Measurements from ENCODE around the gene IER5L. TPM values are rescaled to one million over a fixed set of nuclear protein-coding genes. Genes with fewer than 3 reads are reported as not detected.

Gene IER5L
- total and polyA plus RNA-seq, 9 donors = 2.5 to 74.3 (median 41.5) TPM

DNA sequence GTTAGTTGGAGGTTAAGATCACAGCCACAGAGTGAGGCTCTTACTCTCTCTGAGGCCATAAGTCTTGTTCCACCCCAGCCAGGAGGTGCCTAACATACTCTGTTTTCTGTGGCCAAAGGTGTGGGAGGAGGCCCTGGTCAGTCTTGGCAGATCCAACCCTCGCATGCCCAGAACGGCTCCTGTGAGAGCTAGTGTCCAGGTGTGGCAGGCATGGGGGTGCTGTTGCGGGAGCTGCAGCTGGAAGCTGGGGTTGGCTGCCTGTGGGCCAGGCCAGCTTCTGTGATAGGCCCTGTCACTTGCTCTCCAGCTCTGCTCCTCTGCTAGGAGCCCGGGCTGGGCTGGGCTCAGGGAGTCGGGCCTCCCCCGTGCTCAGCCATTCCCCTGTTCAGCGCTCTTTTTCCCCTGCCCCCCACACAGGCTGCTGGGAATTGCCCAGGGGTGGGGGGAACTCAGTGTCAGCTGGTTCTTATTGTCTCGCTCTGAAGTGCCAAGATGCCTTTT is 31.6 kb downstream of the IER5L start:
- H3K4me3 ChIP-seq = no peak overlapping the region
- H3K27me3 ChIP-seq = no peaks in the 10 kb centered on the region
- DNase-seq = peak; percentile 63 to 70 (median 63)
- peak overlapping the region; percentile 86 to 92 for H3K27ac ChIP-seq
- H3K36me3 ChIP-seq = no peaks in the 10 kb centered on the region
- H3K9me3 ChIP-seq = no peaks in the 10 kb centered on the region
- H3K4me1 ChIP-seq (ENCODE audit: insufficient read depth) = peaks cover 43% of the 10 kb centered on the region
- TF ChIP-seq POLR2A (IDR thresholded peaks at IDR 0.05) = no peak
- TF ChIP-seq, protein P1, sequence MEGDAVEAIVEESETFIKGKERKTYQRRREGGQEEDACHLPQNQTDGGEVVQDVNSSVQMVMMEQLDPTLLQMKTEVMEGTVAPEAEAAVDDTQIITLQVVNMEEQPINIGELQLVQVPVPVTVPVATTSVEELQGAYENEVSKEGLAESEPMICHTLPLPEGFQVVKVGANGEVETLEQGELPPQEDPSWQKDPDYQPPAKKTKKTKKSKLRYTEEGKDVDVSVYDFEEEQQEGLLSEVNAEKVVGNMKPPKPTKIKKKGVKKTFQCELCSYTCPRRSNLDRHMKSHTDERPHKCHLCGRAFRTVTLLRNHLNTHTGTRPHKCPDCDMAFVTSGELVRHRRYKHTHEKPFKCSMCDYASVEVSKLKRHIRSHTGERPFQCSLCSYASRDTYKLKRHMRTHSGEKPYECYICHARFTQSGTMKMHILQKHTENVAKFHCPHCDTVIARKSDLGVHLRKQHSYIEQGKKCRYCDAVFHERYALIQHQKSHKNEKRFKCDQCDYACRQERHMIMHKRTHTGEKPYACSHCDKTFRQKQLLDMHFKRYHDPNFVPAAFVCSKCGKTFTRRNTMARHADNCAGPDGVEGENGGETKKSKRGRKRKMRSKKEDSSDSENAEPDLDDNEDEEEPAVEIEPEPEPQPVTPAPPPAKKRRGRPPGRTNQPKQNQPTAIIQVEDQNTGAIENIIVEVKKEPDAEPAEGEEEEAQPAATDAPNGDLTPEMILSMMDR (IDR thresholded peaks at IDR 0.05) = no peak
- no peak for TF ChIP-seq EP300 (IDR thresholded peaks at IDR 0.05)
- WGBS, 3 donors = 12 to 21% (median 13%) methylated on average over 7 to 8 of the region's 8 CpGs
- intact Hi-C loops (cut with DNase I) = loop anchor here in 3 of 4 donors (10.0 kb wide), 3 partner anchors 168 to 348 kb away; no protein-coding TSS in a partner anchor

DNA sequence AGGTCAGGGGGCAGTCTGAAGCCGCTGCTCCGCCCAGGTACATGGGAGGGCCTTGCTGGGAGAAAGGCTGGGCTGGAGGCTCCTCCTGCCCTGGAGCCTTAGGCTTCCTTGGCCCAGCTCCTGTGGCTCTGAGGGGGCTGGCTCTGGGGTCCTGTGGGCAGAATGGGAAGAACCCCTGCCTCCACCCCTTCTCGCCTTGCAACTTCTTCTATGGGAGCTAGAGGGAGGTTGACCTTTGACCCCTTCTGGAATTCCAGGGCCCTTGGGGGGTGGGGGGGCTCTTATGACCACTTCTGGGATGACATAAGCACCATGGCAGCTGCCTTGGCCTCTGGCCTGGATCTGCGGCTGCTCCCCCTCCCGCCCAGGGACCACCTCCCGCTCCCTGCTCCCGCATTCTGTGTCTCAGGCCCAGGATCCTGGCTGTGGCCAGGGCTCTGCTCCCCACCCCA is 32.2 kb downstream of the IER5L start:
- TF ChIP-seq EP300 (IDR thresholded peaks at IDR 0.05) = no peak
- TF ChIP-seq, protein P1 (IDR thresholded peaks at IDR 0.05) = peak in 1 of 3 donors; percentile 16
- Histone ChIP-seq H3K27me3 (no peaks in the 10 kb centered on the region), H3K4me1 (ENCODE audit: insufficient read depth) (peaks cover 48% of the 10 kb centered on the region), H3K27ac (peak overlapping the region; percentile 86 to 92), H3K4me3 (no peak overlapping the region), H3K9me3 (no peaks in the 10 kb centered on the region), H3K36me3 (no peaks in the 10 kb centered on the region)
- intact Hi-C loops (cut with DNase I) = loop anchor here in 3 of 4 donors (10.0 kb wide), 3 partner anchors 169 to 349 kb away; no protein-coding TSS in a partner anchor
- 11 to 25% (median 16%) methylated on average over 7 of the region's 7 CpGs for WGBS, 3 donors
- DNase-seq = peak; percentile 84 to 89 (median 86)

DNA sequence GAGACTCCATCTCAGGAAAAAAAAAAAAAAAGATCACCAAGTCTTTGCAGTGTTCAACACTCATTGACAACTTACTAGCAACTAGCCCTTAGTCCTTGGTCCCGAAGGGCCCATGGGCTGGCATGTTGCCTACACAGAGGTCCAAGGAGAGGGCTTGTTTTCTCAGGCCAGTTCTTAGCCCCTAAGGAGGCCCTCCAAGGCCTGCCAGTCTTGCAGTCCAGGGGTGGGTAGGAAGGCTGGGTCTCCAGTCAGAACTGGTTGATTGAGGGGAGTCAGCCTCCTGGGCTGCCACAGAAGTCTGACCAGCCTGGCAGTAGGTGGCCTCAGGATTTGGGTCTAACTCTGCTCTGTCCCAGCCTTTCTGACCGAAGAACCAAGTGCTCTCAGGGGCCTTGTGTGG is 32.7 kb downstream of the IER5L start:
- no peak overlapping the region for H3K4me3 ChIP-seq
- WGBS, 3 donors = 8 to 31% (median 23%) methylated on average over 2 of the region's 2 CpGs
- H3K36me3 ChIP-seq = no peaks in the 10 kb centered on the region
- TF ChIP-seq POLR2A (IDR thresholded peaks at IDR 0.05) = no peak
- TF ChIP-seq, protein P1 (IDR thresholded peaks at IDR 0.05) = no peak
- TF ChIP-seq EP300 (IDR thresholded peaks at IDR 0.05) = no peak
- intact Hi-C loops (cut with DNase I) = loop anchor here in 3 of 4 donors (10.0 kb wide), 3 partner anchors 169 to 349 kb away; no protein-coding TSS in a partner anchor
- no peaks in the 10 kb centered on the region for H3K27me3 ChIP-seq
- peaks cover 53% of the 10 kb centered on the region for H3K4me1 ChIP-seq (ENCODE audit: insufficient read depth)
- peak overlapping the region; percentile 86 to 92 for H3K27ac ChIP-seq
- DNase-seq = peak in 4 of 5 donors; percentile 39 to 64 (median 59)
- H3K9me3 ChIP-seq = no peaks in the 10 kb centered on the region

DNA sequence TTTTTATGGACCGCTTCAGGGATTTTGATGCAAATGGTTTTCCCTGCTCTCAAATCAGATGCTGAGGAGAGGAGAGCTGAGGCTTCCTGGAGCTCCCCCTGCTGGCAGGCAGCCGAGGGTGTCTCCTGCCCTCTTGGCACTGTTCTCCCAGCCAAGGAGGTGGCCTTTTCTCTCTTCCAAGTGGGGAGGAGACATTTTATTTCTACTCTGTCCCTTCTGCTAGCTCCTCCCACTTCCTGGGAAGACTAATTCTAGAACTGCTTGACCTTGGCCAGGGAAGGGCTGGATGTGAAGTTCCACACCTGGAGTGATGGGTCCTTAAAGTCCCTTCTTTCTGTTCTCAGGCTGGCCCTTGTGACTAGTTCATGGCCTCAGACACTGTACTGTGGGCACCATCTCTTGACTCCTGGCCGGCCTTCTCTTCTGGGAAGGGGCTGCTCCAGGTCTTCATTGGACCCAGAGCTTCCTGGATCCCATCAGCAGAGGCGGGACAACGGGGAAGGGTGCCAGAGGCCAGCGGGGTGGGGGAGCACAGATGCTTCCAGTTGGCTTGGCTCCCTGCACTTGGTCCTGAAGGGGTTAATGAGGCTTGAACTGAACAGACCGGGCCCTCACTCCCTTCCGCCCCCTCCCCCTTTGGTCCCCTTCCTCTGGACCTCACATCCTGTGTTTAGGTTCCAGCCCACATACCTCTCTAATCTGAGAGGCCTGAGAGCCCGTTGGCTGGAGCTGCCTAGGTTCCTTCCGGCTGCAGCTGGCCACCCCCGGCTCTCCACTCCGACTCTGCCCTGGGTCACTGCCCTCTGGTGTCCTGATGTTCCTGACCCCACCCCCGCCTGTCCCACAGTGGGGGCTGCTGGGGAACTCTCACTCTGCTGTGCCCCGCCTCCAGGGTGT is 34.8 kb downstream of the IER5L start:
- peaks cover 62% of the 10 kb centered on the region for H3K4me1 ChIP-seq (ENCODE audit: insufficient read depth)
- no peak overlapping the region for H3K4me3 ChIP-seq
- TF ChIP-seq, protein P1 (IDR thresholded peaks at IDR 0.05) = peak; percentile 49 to 88 (median 72)
- TF ChIP-seq EP300 (IDR thresholded peaks at IDR 0.05) (peak; percentile 34), POLR2A (IDR thresholded peaks at IDR 0.05) (no peak)
- peak; percentile 92 to 95 (median 94) for DNase-seq
- intact Hi-C loops (cut with DNase I) = loop anchor here (2.0 to 10.0 kb wide), 7 partner anchors 32 to 352 kb away; no protein-coding TSS in a partner anchor
- H3K36me3 ChIP-seq = no peaks in the 10 kb centered on the region
- H3K9me3 ChIP-seq = no peaks in the 10 kb centered on the region
- 3 to 12% (median 6%) methylated on average over 13 to 14 of the region's 14 CpGs for WGBS, 3 donors
- H3K27me3 ChIP-seq = no peaks in the 10 kb centered on the region
- peak overlapping the region; percentile 97 to 98 for H3K27ac ChIP-seq

All from ovary (tissue), 9 donors.